HG02852 (cell line): Measurements from ENCODE around the gene GSTM4.

Experiments
- ATAC-seq: cut with Tn5 transposase; IDR thresholded peaks from one replicate; pipeline ENCODE4 v1.9.1; 2021; ENCODE audit warnings: mild to moderate bottlenecking, moderate library complexity; ENCODE audit not compliant: unreplicated experiment

GSTM4 gene

GRCh38 chr1:109624201-109625010 is 31.5 kb upstream of the GSTM4 start:
- ATAC-seq: no peak

DNA sequence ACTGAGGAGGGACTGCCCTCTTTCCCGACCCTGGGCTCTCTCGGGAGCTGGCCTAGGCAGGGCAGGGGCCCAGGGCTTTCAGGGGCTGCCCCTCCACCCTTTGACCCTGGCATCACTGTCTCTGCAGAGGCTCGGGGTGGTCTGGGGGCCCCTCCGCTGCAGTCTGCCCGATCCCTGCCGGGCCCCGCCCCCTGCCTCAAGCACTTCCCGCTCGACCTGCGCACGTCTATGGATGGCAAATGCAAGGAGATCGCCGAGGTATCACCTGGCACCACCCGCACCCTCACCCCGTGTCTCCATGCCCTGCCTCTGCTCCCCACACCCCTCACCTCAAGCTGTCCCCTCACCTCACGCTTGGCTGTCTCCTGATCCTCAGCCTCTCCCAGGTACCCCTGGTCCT is 30.7 kb upstream of the GSTM4 start:
- ATAC-seq: no peak

DNA sequence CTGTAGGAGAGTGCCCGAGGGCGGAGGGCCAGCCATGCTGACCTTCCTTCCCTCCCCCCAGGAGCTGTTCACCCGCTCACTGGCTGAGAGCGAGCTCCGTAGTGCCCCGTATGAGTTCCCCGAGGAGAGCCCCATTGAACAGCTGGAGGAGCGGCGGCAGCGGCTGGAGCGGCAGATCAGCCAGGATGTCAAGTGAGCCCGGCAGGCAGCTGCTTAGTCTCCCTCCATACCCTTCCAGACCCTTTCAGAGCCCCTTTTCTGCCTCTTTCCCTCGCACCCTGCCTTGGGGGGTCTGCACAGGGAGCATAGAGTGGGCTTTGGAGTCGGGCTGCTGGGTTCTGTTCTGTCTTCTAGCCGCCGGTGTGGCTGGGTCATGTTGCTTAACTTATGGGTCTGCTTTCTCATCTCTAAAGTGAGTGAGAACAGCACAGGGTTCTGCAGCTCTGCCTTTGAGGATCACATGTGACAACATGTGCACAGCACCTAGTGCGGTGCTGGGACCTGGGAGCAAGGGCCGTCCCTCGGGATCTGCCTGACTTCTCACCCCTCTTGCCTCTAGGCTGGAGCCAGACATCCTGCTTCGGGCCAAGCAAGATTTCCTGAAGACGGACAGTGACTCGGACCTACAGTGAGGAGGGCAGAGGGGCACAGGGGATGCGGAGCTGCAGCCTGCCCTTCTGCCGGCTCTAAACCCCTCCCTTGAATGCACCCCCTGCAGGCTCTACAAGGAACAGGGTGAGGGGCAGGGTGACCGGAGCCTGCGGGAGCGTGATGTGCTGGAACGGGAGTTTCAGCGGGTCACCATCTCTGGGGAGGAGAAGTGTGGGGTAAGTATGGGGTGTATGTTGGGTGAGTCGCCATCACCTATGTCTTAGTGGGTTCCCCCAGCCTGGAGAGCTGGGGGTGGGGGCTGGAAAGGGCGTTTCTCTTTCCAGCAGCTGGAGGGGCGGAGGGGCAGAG is 30.0 kb upstream of the GSTM4 start:
- ATAC-seq: no peak

DNA sequence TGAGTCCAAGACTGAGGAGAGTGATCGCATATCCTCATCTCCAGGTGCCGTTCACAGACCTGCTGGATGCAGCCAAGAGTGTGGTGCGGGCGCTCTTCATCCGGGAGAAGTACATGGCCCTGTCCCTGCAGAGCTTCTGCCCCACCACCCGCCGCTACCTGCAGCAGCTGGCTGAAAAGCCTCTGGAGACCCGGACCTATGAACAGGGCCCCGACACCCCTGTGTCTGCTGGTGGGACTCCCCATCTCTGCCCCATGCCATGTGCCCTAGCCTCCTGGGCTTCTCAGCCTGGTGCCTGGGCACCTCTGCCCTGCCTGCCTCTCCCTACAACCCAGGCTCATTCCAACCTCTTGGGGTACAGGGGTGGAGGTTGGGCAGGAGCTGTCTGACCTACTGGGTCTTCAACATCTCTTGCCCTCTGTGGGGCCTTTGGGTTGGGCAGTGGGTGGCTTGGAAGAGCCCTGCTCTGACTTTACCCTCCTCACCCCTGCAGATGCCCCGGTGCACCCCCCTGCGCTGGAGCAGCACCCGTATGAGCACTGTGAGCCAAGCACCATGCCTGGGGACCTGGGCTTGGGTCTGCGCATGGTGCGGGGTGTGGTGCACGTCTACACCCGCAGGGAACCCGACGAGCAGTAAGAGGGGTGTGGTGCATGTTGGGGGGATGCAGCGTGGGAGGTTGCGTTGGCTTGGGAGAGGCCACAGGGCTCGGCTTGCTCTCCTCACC is 29.1 kb upstream of the GSTM4 start:
- ATAC-seq: no peak

- ATAC-seq: no peak
Measured at GRCh38 chr1:109627692-109628399, 28.1 kb upstream of the GSTM4 start.

GRCh38 chr1:109628540-109629321 is 27.2 kb upstream of the GSTM4 start:
- no peak for ATAC-seq

- no peak for ATAC-seq
Measured at GRCh38 chr1:109629372-109630030, 26.4 kb upstream of the GSTM4 start.

GRCh38 chr1:109630081-109630897 is 25.6 kb upstream of the GSTM4 start:
- ATAC-seq: no peak

DNA sequence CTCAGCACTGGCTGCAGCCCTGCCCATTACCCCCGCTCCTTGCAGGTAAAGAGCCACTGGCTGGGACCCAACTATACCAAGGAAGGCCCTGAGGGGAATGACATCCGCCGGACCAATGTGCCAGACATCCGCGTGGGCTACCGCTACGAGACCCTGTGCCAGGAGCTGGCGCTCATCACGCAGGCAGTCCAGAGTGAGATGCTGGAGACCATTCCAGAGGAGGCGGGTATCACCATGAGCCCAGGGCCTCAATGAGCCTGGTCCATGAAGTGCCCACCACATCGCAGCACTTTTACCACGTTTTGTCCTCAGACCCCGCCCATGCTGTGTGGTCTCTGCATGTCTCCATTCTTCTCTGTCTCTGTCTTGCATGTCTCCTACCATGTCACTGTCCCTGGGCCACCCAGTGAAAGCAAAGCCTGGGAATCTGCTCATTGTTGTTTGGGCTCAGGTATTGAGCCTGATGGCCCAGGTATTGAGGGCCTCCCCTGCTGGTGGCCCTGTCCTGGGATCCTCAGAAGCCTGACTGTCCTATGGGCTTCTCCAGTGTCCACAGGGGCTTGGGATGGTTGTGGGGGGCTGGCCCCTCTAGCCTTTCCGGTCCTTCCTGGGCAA is 24.9 kb upstream of the GSTM4 start:
- ATAC-seq: no peak

DNA sequence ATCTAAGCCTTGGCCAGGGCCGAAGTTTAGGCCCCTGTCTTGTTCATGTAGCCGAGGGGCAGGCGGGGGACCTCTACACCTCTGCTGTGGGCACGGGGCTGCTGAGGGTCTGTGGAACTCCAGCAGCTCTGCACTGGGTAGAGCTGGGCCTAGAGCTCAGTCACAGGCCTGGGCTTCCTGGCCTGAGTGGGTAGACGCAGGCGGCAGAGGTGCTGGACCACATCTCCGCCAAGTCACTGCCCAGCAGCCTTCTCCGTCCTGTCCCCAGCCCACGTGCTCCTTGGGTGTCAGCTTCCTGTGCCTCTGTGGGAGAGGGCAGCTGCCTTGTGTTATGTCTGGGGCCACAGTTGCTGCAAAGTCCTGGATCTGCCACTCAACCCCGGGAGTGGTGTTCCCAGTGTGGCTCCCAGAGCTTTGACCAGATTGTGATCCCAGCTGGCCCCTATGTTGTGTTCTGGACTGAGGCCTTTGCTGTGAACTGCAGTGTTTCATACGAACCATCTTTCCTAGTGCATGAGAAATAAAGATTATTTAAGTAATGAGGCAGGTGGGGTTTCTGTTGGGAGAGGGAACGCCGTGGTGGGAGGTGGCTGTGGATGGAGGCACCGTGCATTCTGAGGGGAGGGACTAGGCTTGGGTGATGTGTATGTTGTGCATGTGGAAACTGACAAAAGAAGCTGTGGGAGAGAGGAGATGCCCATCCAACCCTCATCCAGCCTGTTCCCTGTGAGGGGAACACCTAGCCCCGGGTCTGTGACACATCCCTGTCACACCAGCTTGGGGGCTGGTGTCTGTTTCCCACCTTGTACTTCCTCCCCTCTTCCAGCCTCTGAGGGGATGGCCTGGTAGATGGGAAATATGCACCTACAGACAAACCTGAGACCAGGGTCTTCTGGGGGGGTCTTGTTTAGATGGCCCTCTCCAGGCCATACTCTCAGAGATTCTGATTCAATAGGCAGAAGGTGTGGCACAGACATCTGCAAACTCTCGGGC is 24.1 kb upstream of the GSTM4 start:
- no peak for ATAC-seq

- no peak for ATAC-seq
Measured at GRCh38 chr1:109632671-109633346, 23.1 kb upstream of the GSTM4 start.

GRCh38 chr1:109634292-109634691 is 21.6 kb upstream of the GSTM4 start:
- ATAC-seq: no peak

DNA sequence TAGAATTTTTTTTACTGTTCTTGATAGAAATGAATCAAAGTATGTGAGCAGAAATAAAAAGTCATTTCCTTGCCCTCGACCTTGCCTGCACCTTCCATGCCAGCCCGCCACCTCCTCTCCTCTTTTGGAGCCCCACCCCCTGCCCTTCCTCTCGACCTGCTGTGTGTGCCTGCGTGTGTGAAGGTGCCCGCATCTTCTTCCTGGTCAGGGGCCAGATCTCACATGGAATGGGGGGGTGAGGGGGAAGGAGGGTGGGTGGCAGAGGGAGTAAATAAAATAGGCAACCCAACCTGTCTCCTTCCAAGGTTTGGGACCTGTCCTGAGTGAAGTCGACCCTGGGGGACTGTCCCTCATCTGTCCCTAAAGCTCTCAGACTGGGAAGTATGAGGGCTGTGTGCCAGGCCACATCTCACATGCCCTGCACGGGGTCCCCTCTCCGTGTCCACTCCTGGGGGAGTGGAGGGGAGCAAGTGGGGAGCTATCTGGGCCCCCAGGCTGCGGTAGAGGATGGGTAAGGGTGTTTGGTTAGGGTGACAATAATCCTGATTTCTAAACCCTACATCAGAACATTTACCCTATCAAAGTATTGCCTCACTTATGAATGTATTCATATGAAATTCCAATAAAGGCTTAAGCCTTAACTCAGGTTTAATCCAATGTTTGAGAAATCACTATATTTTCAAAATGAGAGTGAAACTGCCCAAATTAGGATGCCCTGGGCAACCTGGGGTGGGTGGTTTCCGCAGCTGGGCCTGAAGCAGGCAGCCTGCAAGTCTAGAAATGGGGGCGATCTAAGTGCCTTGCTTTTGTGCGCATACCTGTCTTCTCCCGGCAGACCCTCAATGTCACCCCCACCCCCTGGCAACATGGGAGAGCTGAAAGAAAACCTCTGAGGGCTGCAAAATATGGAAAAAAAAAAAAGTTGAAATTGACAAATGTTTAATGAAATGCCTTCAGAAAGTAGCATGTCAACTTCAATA is 20.8 kb upstream of the GSTM4 start:
- no peak for ATAC-seq

DNA sequence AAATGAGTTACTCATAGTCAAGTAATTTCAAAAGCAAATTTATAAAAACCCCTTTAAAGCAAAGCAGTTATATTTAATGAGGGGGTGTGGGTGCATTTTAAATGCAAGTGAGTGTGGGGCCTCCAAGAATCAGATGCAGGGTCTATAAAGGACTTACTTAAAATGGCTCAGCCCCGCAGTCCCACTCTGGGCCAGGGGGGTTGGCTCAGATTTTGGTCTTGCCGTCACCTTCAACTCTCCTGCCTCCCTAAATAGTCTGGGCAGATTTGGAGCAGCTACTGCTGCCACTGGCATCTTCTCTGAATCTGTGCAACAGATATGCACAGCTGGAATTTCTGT is 20.1 kb upstream of the GSTM4 start:
- ATAC-seq: no peak
